Measurements from ENCODE around the gene FAM168A.

Gene FAM168A

GRCh38 chr11:73401217-73401923 lies 196.5 kb downstream of the FAM168A start:
- DNase-seq (ENCODE audit: low spot score): no peak

GRCh38 chr11:73400293-73400692 lies 197.6 kb downstream of the FAM168A start:
- DNase-seq (ENCODE audit: low spot score): no peak

DNA sequence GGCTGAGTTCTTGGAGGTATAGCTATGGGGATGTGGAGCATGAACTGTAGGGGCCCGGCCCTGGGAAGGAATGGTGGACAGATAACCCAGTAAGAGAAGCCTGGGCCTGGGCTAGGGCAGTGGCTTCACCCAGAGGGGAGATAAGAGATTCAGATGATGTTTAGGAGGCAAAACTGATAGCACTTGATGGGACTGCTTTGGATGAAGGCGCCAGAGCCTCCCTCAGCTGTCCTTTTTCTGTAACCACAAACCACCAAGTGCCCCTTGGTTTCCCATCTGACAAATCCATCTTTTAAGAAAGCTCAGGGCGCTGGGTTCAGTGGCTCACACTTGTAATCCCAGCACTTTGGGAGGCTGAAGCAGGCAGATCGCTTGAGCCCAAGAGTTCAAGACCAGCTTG lies 198.3 kb downstream of the FAM168A start:
- DNase-seq (ENCODE audit: low spot score): no peak

DNA sequence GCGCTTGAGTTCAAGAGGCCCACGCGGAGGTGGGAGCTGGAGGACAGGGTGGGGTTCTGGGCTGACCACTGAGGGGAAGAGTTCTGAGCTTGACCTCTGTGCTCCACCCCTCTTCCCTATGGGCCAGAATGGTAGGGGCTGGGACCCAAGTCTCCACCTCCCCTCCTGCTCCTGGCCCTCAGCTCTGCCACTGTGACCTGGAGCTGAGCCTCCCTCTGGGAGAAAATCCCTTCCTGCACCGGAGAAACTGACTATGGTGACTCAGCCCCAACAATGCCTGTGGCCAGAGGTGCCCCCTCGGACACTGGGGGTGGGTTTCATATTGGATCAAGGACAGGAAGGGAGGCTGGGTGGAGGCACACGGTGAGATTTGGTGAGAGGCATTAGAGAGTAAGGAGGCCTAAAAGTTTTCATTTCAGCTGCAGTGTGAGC lies 198.7 kb downstream of the FAM168A start:
- no peak for DNase-seq (ENCODE audit: low spot score)

DNA sequence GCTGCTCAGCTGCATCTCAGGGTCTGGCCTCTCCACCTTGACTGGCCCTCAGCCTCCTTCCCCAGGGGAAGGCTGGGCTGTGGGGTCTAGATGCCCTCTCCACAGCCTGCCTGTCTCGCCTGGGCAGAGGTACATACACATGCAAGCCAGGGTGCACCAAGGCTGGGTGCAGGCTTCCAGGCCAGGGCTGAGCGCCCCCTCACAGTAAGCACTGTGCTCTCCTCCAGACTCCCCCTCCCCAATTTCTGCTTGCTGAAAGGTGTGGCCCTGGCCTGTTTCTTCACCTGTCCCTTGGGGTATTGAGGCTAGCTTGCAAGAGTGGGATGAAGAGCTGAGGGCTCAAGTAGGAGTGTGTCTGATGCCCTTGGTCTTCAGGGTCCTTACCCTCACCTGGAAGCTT lies 199.2 kb downstream of the FAM168A start:
- no peak for DNase-seq (ENCODE audit: low spot score)

GRCh38 chr11:73398132-73398526 lies 199.8 kb downstream of the FAM168A start:
- DNase-seq (ENCODE audit: low spot score): no peak

DNA sequence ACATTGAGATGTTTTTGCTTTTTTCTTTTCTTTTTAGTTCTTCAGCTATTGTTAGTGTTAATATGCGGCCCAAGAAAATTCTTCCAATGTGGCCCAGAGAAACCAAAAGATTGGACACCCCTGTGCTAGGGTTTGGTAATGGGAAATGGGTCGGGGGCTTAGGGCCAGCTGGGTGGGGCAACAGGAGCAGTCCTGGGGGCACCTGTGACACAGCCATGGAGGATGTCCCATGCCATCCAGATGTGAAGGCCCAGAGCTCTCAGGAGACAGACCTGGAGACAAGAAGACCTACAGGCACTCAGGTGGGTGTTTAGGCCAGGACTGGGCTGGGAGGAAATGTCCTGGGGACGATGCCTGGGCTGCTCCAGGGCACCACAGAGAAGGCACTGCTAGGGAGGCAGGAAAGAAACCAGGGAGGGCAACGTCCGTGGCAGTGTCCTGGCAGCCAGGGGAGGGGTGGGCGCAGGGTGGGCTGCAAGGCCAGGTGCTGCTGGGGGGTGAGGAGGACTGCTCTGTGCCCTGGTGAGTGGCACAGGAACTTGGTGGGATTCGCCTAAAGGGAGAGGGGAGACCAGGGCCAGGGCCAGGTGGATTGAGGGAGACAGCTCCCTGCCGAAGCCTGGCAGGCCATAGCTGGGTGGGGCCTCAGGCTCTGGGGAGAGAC lies 200.3 kb downstream of the FAM168A start:
- no peak for DNase-seq (ENCODE audit: low spot score)

GRCh38 chr11:73396985-73397384 lies 200.9 kb downstream of the FAM168A start:
- DNase-seq (ENCODE audit: low spot score): no peak

- DNase-seq (ENCODE audit: low spot score): no peak
These were observed 201.5 kb downstream of the FAM168A start for GRCh38 chr11:73396251-73396930.

- DNase-seq (ENCODE audit: low spot score): no peak
These were observed 202.4 kb downstream of the FAM168A start for GRCh38 chr11:73395297-73396208.

DNA sequence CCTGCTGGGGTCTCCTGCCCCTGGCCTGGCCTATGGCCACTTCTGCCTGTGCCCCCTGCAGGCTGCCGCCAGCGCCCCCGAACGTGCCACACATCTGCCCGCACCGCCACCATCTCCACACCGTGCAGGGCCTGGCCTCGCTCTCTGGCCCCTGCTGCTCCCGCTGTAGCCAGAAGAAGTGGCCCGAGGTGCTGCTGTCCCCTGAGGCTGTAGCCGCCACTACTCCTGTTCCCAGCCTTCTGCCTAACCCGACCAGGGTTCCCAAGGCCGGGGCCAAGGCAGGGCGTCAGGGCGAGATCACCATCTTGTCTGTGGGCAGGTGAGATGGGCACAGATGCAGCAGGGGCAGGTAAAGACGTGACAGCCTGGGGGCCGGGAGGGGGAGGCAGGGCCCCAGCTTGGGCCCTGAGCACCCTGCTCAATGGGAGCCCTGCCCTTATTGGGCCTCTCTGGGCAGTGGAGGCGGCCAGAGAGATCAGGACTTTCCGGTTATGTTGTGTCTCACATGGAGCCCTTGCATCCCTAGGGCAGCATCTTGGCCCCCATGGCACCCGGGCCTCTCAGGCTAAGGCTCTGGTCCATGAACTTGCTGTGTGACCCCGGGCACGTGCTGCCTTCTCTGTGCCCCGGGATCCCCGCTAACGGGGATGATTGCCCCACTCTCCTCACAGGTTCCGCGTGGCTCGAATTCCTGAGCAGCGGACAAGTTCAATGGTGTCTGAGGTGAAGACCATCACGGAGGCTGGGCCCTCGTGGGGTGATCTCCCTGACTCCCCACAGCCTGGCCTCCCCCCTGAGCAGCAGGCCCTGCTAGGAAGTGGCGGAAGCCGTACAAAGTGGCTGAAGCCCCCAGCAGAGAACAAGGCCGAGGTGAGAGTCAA lies 203.3 kb downstream of the FAM168A start:
- no peak for DNase-seq (ENCODE audit: low spot score)

- DNase-seq (ENCODE audit: low spot score): peak; percentile 65
These were observed 204.2 kb downstream of the FAM168A start for GRCh38 chr11:73393479-73394415.

- no peak for DNase-seq (ENCODE audit: low spot score)
These were observed 204.9 kb downstream of the FAM168A start for GRCh38 chr11:73393011-73393380.

DNA sequence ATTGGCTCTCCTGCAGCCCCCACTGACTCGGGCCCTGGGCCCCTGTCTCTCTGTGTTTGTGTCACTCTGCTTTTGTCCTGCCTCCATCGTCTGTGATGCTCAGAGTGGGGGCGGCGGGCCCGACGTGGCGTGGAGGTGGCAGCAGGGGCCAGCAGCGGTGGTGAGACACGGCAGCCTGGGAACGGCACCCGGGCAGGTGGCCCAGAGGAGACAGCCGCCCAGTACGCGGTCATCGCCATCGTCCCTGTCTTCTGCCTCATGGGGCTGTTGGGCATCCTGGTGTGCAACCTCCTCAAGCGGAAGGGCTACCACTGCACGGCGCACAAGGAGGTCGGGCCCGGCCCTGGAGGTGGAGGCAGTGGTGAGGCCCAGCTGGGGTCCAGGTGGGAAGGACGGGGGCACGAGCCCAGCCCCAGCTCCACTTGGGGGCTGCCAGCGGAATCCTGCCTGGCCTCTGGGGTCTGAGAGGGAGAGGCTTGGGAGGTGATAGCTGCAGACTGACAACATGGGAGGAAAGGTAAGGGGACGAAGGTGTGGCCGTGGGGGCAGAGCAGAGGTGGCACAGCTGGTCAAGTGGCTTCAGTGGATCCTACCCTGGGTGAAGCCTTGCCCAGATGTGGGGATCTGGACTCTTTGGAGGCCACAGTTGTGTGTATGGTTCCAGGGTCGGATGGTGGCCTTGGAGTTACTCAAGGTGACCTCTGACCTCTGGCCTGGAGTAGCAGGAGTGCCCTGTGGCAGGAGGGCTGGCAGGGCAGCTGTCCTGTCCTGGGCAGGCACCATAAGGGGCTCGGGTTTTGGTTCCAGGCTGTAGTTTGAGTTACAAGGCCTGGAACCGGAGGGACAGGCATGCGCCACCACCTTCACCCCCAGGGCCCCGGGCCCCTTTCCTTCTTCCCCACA lies 205.6 kb downstream of the FAM168A start:
- no peak for DNase-seq (ENCODE audit: low spot score)

- no peak for DNase-seq (ENCODE audit: low spot score)
These were observed 206.2 kb downstream of the FAM168A start for GRCh38 chr11:73391665-73392064.

DNA sequence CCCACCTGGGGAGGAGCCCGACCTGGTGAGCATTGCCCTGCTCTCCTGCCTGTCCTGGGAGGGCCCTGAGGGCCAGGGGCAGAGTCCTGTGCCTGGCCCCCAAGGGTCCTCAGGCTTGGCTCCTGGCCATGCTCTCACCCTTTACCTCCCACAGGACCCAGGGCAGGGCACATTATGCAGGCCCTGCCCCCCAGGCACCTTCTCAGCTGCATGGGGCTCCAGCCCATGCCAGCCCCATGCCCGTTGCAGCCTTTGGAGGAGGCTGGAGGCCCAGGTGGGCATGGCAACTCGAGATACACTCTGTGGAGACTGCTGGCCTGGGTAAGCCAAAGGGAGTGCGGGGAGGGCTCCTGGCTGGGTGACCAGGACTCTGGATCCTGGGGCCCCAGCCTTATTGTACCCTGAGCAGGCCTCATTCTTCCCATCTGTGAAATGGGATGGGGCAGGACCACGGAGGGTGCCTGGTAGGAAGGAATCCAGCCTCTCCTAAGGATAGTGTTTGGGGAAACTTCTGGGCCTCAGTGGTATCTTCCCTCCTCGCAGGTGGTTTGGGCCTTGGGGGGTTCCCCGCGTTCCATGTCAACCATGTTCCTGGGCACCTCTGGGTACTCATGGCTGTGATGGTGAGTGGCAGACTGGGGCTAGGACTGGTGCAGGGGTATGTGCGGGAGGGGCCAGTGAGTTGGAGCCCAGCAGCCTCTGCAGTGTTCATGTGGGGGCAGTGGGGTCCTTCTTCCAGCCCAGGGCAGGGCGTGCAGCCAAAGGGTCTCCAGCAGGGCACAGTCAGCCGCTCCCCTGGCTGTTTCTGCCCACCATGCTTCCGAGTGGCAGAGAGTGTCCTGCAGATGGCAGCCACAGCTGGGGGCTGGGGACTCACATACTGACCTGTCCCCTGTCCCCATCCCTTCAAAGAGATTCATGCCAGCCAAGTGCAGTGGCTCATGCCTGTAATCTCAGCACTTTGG lies 207.0 kb downstream of the FAM168A start:
- DNase-seq (ENCODE audit: low spot score): no peak

DNA sequence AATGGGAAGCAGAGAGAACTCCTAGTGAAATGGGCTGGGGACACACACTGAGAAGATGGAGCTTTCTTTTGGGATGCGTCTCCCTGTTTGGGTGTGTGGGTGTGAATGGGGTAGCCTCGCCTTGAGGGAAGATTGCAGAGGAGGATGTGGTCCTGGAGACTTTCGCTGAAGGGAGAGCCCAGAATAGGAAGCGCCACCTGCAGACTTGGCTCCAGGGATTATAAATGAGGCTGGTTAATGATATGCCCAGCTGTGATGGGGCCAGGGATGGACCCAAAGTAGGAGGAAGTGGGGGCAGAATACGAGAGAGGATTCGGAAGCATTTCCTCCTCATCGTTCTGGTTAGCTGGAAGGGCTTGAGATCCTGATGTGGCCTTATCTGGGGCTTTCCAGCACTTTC lies 208.0 kb downstream of the FAM168A start:
- no peak for DNase-seq (ENCODE audit: low spot score)

DNA sequence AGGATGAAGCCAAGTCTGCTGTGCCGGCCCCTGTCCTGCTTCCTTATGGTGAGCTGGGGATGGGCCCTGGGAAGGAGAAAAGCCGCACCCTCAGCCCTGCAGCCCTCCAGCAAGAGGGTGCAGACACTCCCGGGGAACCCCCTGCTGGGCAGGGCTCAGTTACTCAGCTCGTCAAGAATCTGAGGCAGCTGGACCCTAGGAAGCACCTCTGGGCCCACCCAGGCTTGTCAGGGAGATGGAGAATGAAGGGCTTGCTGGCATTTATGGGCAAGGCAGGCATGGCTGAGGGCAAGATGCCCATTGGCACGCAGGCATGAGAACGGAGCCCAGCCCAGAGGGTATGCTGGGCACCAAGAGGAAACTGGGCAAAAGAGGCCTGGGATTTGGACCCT lies 208.8 kb downstream of the FAM168A start:
- no peak for DNase-seq (ENCODE audit: low spot score)

Measured in CD4-positive, alpha-beta T cell treated with Interleukin-2 at 100 ng/mL for 4 hours (primary cell).